ENCODE results near the gene ZSWIM9.
A peak's percentile ranks its signal among the peaks of the same experiment; 100 is the strongest.

The ZSWIM9 gene

GRCh38 chr19:48169939-48170803, at the start of gene ZSWIM9, which contains the start of gene LIG1:
TSS of gene ZSWIM9 (plus strand) at chr19:48170680. CDS start at chr19:48171803, 1,123 bp downstream.
TSS of gene LIG1 (minus strand) at chr19:48170344. CDS start at chr19:48165566, 4,778 bp downstream.
- peak; percentile 96 for DNase-seq

GRCh38 chr19:48121066-48121465, 49.4 kb upstream of the ZSWIM9 start:
- no peak for DNase-seq

GRCh38 chr19:48121909-48122371, 48.5 kb upstream of the ZSWIM9 start:
- peak; percentile 90 for DNase-seq

DNA sequence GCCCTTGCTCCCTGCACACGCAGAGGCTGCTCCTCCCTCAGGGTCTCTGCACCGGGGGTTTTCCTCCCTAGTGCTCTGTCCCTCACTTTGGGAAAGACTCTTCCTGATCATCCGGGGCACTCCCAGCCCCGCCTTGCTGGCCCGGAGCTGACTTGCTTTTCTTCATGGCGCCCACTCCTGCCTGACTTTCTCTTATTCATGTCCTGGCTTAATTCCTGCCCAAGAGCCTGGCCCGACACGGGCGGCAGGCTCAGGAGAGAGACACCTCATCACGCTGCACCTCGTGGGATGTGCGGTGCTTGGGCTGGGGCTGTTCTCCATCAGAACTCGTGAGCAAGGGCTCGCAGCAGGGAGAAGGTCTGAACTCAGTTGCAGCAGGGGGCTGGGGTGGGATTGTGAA, 48.1 kb upstream of the ZSWIM9 start:
- DNase-seq = no peak

DNA sequence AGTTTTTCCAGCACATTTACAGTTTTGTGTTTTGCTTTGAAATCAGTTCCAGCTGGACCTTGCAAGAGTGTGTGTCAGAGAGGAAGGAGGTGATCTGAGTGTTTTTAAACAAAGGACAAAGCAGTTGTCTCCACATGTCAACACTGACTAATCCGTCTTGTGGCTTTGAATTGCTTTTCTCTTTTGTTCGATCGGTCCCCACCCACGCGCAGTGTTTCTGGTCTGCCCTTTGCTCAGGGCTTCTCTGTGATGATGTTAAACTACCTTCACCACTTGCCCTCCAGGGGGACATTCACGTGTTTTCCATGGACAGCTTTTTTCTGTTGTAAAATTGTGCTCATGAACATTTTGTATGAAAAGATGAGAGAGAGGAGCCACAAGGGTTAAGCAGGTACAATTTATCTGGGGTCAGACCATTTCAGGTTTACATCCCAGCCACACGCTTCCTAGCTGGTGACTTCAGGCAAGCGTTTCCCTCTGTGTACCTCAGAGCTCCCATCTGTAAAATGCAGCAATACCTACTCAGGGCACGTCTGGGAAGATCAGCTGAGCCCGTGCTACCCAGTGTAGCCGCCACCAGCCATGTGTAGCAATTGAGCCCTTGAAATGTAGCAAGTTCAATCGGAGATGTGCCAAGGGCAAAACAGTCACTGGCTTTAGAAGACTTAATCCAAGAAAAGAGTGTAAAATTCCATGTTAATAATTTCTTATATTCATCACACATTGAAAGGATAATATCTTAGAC, 46.4 kb upstream of the ZSWIM9 start:
- no peak for DNase-seq

DNA sequence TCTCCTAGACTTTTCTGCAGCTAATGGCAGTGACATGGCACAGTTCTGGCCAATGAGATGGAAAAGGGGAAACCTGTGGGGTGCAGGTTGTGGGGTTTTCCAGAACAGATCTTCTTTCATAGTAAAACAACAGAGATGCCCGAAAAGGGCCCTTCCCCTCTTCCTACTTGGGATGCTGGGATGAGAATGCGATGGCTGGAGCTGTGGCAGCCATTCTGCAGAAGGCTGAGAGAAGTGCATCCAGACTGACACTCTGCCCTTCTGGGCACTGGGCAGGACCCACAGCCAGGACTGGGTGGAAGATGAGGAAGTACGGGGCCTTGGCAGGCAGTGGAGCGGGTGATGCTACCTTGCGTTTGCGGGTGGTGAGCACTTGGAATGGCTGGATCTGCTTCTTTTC, 42.9 kb upstream of the ZSWIM9 start:
- DNase-seq = no peak

GRCh38 chr19:48133094-48133493, 37.4 kb upstream of the ZSWIM9 start:
- no peak for DNase-seq

GRCh38 chr19:48135411-48135810, 35.1 kb upstream of the ZSWIM9 start:
- DNase-seq = no peak

GRCh38 chr19:48136547-48136946, 33.9 kb upstream of the ZSWIM9 start:
- no peak for DNase-seq

GRCh38 chr19:48137411-48137810, 33.1 kb upstream of the ZSWIM9 start:
- no peak for DNase-seq

DNA sequence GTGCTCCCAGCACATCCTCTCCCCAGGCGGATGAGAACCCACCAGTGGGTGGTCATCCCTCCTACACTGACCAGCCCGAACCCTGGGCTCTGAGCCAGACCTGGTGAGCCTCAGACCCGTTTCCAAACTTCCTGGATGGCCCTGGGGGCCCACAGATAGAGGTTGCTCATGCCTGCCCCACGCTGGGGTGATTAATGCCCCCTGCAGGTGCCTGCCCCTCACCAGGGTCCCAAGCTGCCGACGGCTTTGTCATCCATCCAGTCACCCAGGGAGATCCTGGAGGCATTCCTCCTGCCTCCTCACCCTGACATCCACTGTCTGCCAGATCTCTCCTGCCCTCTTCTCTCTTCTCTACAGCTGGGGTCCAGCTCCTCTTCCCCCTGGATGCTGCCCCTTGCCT, 31.4 kb upstream of the ZSWIM9 start:
- no peak for DNase-seq

- DNase-seq = no peak
Observed at GRCh38 chr19:48147597-48148175, 22.8 kb upstream of the ZSWIM9 start.

DNA sequence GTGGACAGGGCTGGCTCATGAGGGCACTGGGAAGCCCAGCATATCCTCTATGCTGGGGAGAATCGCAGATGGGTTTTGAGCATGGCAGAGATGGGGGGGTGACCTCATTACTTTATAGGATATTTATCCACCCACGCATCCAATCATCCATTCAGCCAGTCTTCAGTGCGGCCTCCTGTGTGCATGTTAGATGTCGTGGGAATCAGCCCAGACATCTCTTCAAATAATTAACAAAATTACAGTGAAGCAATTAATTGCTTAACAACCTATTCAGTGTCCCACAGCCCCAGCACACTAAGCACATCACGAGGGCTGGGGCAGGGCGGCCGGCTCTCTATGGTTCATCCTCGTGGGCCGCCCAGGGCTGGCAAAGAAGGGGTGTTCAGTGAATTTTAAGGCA, 21.9 kb upstream of the ZSWIM9 start:
- no peak for DNase-seq

GRCh38 chr19:48149430-48149829, 21.1 kb upstream of the ZSWIM9 start:
- no peak for DNase-seq

DNA sequence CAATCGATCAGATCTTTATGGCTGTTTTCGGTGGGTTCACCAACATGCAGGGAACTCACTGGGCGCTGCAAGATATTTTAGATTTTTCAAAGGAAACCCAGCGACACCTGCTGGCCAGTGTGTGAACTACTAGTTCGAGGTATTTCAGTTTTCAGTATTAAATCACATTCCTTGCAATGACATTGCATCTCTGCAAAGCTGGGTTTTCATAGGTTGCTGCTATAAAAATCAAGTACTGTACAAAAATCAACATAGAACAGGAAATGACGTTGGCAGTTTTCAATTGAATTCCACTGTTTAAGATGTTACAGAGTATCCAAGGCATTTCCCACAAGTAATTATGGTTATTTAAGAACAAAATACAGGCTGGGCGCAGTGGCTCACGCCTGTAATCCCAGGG, 17.9 kb upstream of the ZSWIM9 start:
- peak; percentile 30 for DNase-seq

- DNase-seq = no peak
Observed at GRCh38 chr19:48154003-48154402, 16.5 kb upstream of the ZSWIM9 start.

DNA sequence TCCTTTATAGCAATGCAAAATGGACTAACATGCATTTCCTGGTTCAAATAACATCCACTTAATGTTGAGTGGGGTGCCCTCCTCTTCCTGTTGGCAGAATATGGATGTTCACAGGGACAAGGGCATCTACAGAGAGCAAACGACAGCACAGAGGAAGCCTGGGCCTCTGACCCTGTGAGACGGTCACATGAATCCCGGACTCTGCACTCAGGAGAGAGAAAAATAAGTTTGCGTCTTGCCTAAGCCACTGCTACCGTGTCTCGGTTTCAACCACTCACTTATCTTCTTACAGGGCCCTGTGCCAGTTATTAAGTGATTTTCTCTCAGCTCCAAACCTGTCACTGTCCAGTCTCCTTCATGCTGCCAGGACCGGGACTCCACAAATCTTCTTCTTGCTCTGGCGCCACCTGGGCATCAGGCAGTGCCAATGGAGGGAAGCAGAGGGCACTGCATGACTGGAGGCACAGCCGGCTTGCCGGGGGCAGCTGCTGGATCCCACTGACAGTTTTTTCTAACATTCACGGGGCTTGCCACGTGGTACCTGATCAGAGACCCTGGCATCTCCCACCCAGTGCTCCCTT, 12.2 kb upstream of the ZSWIM9 start:
- no peak for DNase-seq

DNA sequence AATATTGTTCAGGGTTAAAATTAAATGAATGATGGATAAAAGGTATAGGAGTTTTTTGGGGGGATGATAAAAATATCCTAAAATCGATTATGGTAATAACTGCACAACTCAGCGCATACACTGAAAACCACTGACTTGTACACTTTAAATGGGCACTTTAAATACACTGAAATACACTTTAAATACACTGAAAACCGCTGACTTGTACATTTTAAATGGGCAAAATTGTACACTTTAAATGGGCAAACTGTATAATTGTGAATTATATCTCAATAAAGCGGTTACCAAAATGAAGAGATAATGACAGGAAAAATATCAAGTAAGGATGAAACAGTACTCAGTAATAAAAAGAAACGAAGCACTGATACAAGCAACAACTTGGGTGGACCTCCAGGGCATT, 1.8 kb upstream of the ZSWIM9 start:
- no peak for DNase-seq

- DNase-seq = no peak
Observed at GRCh38 chr19:48169578-48169938, 922 bp upstream of the ZSWIM9 start.

- DNase-seq = no peak
Observed at GRCh38 chr19:48170817-48171347, 402 bp downstream of the ZSWIM9 start.

GRCh38 chr19:48171710-48172109, 1.2 kb downstream of the ZSWIM9 start:
- DNase-seq = no peak

DNA sequence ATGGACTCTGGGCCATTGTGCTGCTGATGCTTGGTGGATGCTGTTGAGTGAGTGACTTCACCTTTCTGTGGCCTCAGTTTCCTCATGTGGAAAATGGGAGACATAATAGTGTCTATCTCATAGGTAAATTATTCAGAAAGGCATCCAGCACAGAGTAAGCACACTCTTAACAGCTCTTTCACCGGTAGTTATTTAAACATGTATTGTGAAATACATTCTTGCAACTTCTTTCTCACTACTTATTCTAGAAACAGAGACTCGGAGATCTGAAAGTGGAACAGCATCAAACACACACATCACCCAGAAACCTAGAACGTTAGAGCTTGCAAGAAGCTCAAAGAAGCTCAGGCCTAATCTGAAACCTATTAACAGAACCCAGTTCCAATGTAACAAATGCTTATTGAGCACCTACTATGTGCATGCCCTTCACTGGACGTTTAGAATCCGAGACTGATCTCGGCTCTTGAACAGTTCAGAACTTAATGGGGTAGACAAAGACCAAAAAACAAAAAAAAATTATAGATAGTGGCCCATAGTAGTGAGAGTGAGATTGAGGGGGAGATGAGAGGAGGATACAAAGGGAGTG, 4.1 kb downstream of the ZSWIM9 start:
- no peak for DNase-seq

DNA sequence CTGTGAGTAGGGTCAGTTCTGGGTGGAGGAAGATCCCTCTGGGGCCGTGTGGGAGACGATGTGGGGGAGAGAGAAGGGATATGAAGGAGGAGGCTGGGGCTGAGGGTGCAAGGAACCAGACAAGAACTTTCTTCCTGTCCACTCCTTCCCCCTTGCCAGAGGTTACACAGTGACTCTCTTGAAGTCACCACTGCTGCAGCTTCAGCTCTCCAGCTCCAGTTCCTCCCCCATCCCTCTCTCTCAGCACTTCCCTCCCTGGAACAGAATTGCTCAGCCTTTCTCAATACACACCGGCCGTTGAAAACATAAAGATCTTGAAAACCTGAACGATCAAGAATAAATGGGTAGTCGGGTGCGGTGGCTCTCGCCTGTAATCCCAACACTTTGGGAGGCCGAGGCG, 5.1 kb downstream of the ZSWIM9 start:
- DNase-seq = no peak

Data from KG1 (cell line).